KMS-11 (cell line): ENCODE results near the gene CPNE2.

Source experiments
- H2AFZ ChIP-seq: fragments of 200-600 bp; sonication (generic); 2 replicates; pipeline ENCODE4 v1.6.1; 2016; ENCODE audit warnings: antibody characterized with exemption, mixed run types, low read depth
- H3K27ac ChIP-seq: fragments of 200-600 bp; sonication (generic); 2 replicates; pipeline ENCODE4 v1.6.1; 2016; ENCODE audit warnings: mild to moderate bottlenecking, mixed run types
- H3K27me3 ChIP-seq: fragments of 200-600 bp; sonication (generic); 2 replicates; pipeline ENCODE4 v1.6.1; 2017; ENCODE audit warnings: mild to moderate bottlenecking, low read depth, mixed run types, moderate library complexity; ENCODE audit not compliant: insufficient read depth
- H3K36me3 ChIP-seq: fragments of 200-600 bp; sonication (generic); 2 replicates; pipeline ENCODE4 v1.6.1; 2017; ENCODE audit warnings: mild to moderate bottlenecking, mixed run types; ENCODE audit not compliant: insufficient read depth
- H3K4me1 ChIP-seq: fragments of 200-600 bp; sonication (generic); 2 replicates; pipeline ENCODE4 v1.6.1; 2016; ENCODE audit warnings: mild to moderate bottlenecking, low read depth, mixed run types; ENCODE audit not compliant: poor library complexity, severe bottlenecking
- H3K4me2 ChIP-seq: fragments of 200-600 bp; sonication (generic); 2 replicates; pipeline ENCODE4 v1.7.0; 2016; ENCODE audit warnings: mild to moderate bottlenecking, mixed run types
- H3K4me3 ChIP-seq: fragments of 200-600 bp; sonication (generic); IDR thresholded peaks from 2 replicates; pipeline ENCODE4 v1.6.1; 2017; ENCODE audit warnings: low read depth, low read length, mixed read lengths; ENCODE audit not compliant: insufficient read depth
- H3K79me2 ChIP-seq: fragments of 200-600 bp; sonication (generic); 2 replicates; pipeline ENCODE4 v1.6.1; 2016; ENCODE audit warnings: low read depth, mixed run types; ENCODE audit not compliant: insufficient read depth
- H3K9ac ChIP-seq: fragments of 200-600 bp; sonication (generic); 2 replicates; pipeline ENCODE4 v1.6.1; 2016; ENCODE audit warnings: mild to moderate bottlenecking, mixed run types
- H4K20me1 ChIP-seq: fragments of 200-600 bp; sonication (generic); 2 replicates; pipeline ENCODE4 v1.6.1; 2016; ENCODE audit warnings: mild to moderate bottlenecking, mixed run types; ENCODE audit not compliant: insufficient read depth
- TF ChIP-seq, protein P1 (sequence below): fragments of 200-600 bp; sonication (generic); conservative IDR thresholded peaks from 2 replicates; pipeline ENCODE4 v1.6.1; 2017; ENCODE audit warnings: low read depth, mild to moderate bottlenecking, antibody characterized with exemption, low read length, moderate library complexity, mixed read lengths

CPNE2 gene

DNA sequence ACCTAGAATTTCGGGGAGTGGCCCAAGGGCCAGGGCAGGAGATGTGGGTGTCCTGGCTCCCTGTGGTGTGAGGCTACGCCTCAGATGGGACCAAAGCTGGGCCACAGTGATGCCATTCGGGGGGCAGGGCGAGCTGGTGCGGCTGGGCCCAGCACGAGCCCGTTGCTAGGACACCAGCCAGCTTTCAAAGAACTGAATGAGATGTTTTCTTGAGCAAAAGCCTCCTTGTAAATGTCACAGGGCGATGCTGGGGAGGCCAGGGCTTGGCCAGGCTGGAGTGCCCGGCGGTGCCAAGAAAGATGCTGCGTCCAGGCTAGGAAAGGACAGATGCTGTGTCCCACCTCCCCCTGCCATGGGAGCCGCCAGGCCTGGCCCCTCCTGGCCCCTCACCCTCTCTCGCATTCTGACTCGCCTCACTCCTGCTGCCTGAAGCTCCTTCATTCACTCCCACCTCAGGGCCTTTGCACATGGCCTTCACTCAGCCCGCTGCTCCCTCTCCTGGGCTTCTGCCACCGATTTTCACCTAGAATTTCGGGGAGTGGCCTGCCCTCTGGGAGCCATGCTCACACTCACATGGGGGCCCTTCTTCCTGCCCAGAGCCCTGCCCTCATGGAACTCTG, 39.1 kb downstream of the CPNE2 start:
- no peaks in the 10 kb centered on the region for H3K36me3 ChIP-seq
- H3K4me2 ChIP-seq = no peak overlapping the region
- H3K27ac ChIP-seq = no peak overlapping the region
- no peak overlapping the region for H3K4me3 ChIP-seq
- no peaks in the 10 kb centered on the region for H3K27me3 ChIP-seq
- no peak overlapping the region for H2AFZ ChIP-seq
- H3K79me2 ChIP-seq = no peaks in the 10 kb centered on the region
- TF ChIP-seq, protein P1, sequence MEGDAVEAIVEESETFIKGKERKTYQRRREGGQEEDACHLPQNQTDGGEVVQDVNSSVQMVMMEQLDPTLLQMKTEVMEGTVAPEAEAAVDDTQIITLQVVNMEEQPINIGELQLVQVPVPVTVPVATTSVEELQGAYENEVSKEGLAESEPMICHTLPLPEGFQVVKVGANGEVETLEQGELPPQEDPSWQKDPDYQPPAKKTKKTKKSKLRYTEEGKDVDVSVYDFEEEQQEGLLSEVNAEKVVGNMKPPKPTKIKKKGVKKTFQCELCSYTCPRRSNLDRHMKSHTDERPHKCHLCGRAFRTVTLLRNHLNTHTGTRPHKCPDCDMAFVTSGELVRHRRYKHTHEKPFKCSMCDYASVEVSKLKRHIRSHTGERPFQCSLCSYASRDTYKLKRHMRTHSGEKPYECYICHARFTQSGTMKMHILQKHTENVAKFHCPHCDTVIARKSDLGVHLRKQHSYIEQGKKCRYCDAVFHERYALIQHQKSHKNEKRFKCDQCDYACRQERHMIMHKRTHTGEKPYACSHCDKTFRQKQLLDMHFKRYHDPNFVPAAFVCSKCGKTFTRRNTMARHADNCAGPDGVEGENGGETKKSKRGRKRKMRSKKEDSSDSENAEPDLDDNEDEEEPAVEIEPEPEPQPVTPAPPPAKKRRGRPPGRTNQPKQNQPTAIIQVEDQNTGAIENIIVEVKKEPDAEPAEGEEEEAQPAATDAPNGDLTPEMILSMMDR = no peak
- H3K9ac ChIP-seq = no peak overlapping the region
- H4K20me1 ChIP-seq = no peaks in the 10 kb centered on the region
- peaks cover 22% of the 10 kb centered on the region for H3K4me1 ChIP-seq

DNA sequence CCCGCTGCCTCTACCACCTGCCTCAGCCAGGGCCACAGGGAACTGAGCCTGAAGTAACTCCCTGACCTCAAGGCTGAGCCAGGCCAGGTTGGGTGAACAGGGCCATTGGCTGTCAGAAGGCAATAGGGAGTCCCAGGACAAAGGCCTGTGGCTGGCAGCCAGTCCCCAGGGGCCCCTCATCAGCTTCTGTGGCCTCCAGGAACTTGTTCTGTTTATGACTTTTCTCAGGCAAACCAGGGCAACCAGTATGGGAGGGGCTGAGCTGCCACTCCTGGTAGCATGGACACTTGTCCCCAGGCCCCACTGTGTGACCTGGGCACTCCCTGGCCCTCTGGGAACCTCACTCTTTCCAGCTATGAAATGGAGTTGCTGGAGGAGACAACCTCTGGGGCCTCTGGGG, 40.1 kb downstream of the CPNE2 start:
- peaks cover 15% of the 10 kb centered on the region for H3K4me1 ChIP-seq
- no peak overlapping the region for H3K4me3 ChIP-seq
- no peaks in the 10 kb centered on the region for H4K20me1 ChIP-seq
- no peak overlapping the region for H3K27ac ChIP-seq
- H3K36me3 ChIP-seq = no peaks in the 10 kb centered on the region
- no peaks in the 10 kb centered on the region for H3K79me2 ChIP-seq
- H3K4me2 ChIP-seq = no peak overlapping the region
- no peaks in the 10 kb centered on the region for H3K27me3 ChIP-seq
- H3K9ac ChIP-seq = no peak overlapping the region
- TF ChIP-seq, protein P1 = no peak
- H2AFZ ChIP-seq = no peak overlapping the region

DNA sequence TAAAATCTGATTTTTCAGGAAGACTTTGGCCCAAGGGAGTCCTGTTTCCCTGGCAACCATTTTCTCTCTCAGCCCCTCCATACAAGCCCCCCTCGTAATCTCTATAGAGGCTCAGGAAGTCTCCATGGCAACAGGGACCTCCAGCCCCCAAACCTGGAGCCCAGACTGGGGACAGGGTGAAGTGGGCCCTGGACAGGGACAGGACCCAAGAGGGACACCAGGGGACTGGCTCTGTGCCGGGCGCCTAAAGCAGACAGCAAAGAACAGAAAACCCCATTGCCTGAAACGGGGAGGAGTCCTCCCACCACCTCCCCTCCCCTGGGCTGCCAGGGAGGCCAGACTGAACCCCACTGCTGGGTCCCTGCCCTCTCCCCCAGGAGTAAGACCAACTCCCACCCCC, 40.6 kb downstream of the CPNE2 start:
- H3K4me1 ChIP-seq = peaks cover 13% of the 10 kb centered on the region
- H3K79me2 ChIP-seq = no peaks in the 10 kb centered on the region
- H3K9ac ChIP-seq = no peak overlapping the region
- no peak overlapping the region for H3K4me2 ChIP-seq
- TF ChIP-seq, protein P1 = no peak
- H3K27ac ChIP-seq = no peak overlapping the region
- no peak overlapping the region for H3K4me3 ChIP-seq
- H4K20me1 ChIP-seq = no peaks in the 10 kb centered on the region
- no peak overlapping the region for H2AFZ ChIP-seq
- H3K27me3 ChIP-seq = no peaks in the 10 kb centered on the region
- no peaks in the 10 kb centered on the region for H3K36me3 ChIP-seq

DNA sequence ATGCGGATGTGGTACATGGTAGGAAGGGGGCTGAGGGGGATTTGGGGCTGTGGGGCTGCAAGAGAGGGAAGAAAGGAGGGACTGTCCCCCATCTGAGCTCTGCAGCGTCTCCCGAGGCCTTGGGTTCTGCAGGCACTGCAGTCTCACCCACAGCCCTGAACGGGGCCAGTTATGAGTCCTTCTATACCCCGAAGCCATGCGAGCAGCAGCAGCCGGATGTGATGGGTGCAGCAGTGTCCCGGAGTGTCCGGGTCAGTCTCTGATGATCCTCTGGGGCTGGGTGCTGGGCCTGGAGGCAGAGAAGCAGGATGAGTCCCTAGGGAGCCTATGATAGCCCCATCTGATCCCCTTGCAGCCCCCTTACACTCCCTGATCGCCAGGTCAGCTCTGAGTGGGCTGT, 41.5 kb downstream of the CPNE2 start:
- Histone ChIP-seq H3K36me3 (no peaks in the 10 kb centered on the region), H3K79me2 (no peaks in the 10 kb centered on the region), H3K4me2 (no peak overlapping the region), H3K4me3 (no peak overlapping the region), H3K9ac (no peak overlapping the region), H3K27ac (no peak overlapping the region), H2AFZ (no peak overlapping the region), H3K4me1 (peaks cover 13% of the 10 kb centered on the region), H4K20me1 (no peaks in the 10 kb centered on the region), H3K27me3 (no peaks in the 10 kb centered on the region)
- TF ChIP-seq, protein P1 = no peak
